ENCODE data around the gene SLC4A2. TPM values are rescaled to one million over a fixed set of nuclear protein-coding genes. Genes with fewer than 3 reads are reported as not detected.

SLC4A2 gene
- total RNA-seq, 1 donor from 2014 or later: 371 TPM

GRCh38 chr7:151088856-151089699 is 29.7 kb downstream of the SLC4A2 start:
- Mint-ChIP-seq H3K4me3 (ENCODE audit: unreplicated experiment) (peak overlapping the region; percentile 78), H3K4me1 (ENCODE audit: low read depth) (peaks cover 40% of the 10 kb centered on the region), H3K9me3 (ENCODE audit: low read depth) (no peaks in the 10 kb centered on the region), H3K27ac (ENCODE audit: unreplicated experiment) (peak overlapping the region; percentile 99), H3K27me3 (ENCODE audit: low read depth) (no peaks in the 10 kb centered on the region), H3K36me3 (ENCODE audit: low read depth) (no peaks in the 10 kb centered on the region)
- TF ChIP-seq, protein P1, sequence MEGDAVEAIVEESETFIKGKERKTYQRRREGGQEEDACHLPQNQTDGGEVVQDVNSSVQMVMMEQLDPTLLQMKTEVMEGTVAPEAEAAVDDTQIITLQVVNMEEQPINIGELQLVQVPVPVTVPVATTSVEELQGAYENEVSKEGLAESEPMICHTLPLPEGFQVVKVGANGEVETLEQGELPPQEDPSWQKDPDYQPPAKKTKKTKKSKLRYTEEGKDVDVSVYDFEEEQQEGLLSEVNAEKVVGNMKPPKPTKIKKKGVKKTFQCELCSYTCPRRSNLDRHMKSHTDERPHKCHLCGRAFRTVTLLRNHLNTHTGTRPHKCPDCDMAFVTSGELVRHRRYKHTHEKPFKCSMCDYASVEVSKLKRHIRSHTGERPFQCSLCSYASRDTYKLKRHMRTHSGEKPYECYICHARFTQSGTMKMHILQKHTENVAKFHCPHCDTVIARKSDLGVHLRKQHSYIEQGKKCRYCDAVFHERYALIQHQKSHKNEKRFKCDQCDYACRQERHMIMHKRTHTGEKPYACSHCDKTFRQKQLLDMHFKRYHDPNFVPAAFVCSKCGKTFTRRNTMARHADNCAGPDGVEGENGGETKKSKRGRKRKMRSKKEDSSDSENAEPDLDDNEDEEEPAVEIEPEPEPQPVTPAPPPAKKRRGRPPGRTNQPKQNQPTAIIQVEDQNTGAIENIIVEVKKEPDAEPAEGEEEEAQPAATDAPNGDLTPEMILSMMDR (IDR thresholded peaks at IDR 0.05): no peak
- DNase-seq (ENCODE audit: low spot score): no peak

GRCh38 chr7:151089893-151090730 is 30.7 kb downstream of the SLC4A2 start:
- Mint-ChIP-seq H3K36me3 (ENCODE audit: low read depth) (no peaks in the 10 kb centered on the region), H3K4me1 (ENCODE audit: low read depth) (peaks cover 44% of the 10 kb centered on the region), H3K9me3 (ENCODE audit: low read depth) (no peaks in the 10 kb centered on the region), H3K27me3 (ENCODE audit: low read depth) (no peaks in the 10 kb centered on the region), H3K27ac (ENCODE audit: unreplicated experiment) (peak overlapping the region; percentile 99), H3K4me3 (ENCODE audit: unreplicated experiment) (peak overlapping the region; percentile 78)
- DNase-seq (ENCODE audit: low spot score): no peak
- TF ChIP-seq, protein P1 (IDR thresholded peaks at IDR 0.05): no peak

DNA sequence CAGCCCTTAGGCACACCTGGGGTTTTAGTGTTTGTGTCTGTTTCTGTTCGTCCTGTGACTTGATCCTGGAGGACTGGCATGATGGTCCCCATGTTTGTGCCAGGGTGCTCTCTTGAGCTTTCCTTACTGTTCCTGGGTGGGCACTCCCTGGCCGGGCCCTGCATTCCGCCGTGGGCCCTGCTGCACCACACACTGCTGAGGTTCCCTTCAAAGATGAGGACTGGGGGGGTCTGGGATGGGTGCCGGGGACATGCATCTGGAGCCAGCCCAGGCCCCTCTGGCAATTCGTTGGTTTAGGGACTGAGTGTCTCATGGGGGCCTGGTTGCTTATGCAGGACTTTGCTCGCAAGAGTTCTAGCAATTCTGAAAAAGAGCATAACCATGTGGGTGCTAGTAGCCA is 31.6 kb downstream of the SLC4A2 start:
- H3K4me3 Mint-ChIP-seq (ENCODE audit: unreplicated experiment): no peak overlapping the region
- H3K9me3 Mint-ChIP-seq (ENCODE audit: low read depth): no peaks in the 10 kb centered on the region
- H3K27me3 Mint-ChIP-seq (ENCODE audit: low read depth): no peaks in the 10 kb centered on the region
- peak overlapping the region; percentile 8 for H3K27ac Mint-ChIP-seq (ENCODE audit: unreplicated experiment)
- no peak for DNase-seq (ENCODE audit: low spot score)
- H3K36me3 Mint-ChIP-seq (ENCODE audit: low read depth): no peaks in the 10 kb centered on the region
- H3K4me1 Mint-ChIP-seq (ENCODE audit: low read depth): peaks cover 40% of the 10 kb centered on the region
- TF ChIP-seq, protein P1 (IDR thresholded peaks at IDR 0.05): no peak

DNA sequence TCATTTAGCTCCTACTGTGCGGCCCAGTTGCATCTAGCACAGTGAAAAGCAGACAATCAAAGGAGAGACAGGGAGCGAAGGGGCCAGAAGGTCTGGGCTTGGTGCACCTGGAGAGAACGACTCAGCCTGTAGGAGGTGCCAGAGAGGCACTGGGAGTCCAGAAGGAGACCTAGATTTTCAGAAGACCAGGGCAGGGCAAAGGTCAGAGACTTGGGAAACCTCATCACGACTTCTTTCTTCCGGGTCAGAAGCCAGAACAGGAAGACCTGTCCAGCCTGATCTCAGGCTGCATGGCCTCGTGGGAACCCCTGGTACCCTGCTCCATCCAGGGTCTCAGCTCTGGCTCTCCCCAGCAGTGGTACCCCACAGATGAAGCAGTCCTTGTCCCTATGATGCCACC is 32.0 kb downstream of the SLC4A2 start:
- Mint-ChIP-seq H3K4me1 (ENCODE audit: low read depth) (peaks cover 44% of the 10 kb centered on the region), H3K4me3 (ENCODE audit: unreplicated experiment) (no peak overlapping the region), H3K27me3 (ENCODE audit: low read depth) (no peaks in the 10 kb centered on the region), H3K9me3 (ENCODE audit: low read depth) (no peaks in the 10 kb centered on the region), H3K27ac (ENCODE audit: unreplicated experiment) (peak overlapping the region; percentile 8), H3K36me3 (ENCODE audit: low read depth) (no peaks in the 10 kb centered on the region)
- DNase-seq (ENCODE audit: low spot score): no peak
- TF ChIP-seq, protein P1 (IDR thresholded peaks at IDR 0.05): peak; percentile 69

GRCh38 chr7:151091988-151092387 is 32.6 kb downstream of the SLC4A2 start:
- peaks cover 45% of the 10 kb centered on the region for H3K4me1 Mint-ChIP-seq (ENCODE audit: low read depth)

More at GRCh38 chr7:151091988-151092387, 32.6 kb downstream of the SLC4A2 start:
- Mint-ChIP-seq H3K9me3 (ENCODE audit: low read depth) (no peaks in the 10 kb centered on the region), H3K36me3 (ENCODE audit: low read depth) (no peaks in the 10 kb centered on the region), H3K27ac (ENCODE audit: unreplicated experiment) (no peak overlapping the region), H3K27me3 (ENCODE audit: low read depth) (no peaks in the 10 kb centered on the region), H3K4me3 (ENCODE audit: unreplicated experiment) (no peak overlapping the region)
- TF ChIP-seq, protein P1 (IDR thresholded peaks at IDR 0.05): no peak
- no peak for DNase-seq (ENCODE audit: low spot score)

Data from chondrocyte (in vitro differentiated cells).